Measurements from ENCODE around the gene FAM13B. TPM values are rescaled to one million over a fixed set of nuclear protein-coding genes. Genes with fewer than 3 reads are reported as not detected.
A peak's percentile ranks its signal among the peaks of the same experiment; 100 is the strongest.

The FAM13B gene
- total RNA-seq, 1 donor from 2014 or later: 31.4 TPM

GRCh38 chr5:137888863-137889759 lies 143.8 kb downstream of the FAM13B start, which contains the start of gene PKD2L2:
TSS of gene PKD2L2 (plus strand) at chr5:137889457. CDS start at chr5:137889492, 35 bp downstream.
- no peak for TF ChIP-seq CTCF (IDR thresholded peaks at IDR 0.05; ENCODE audit: partially characterized antibody, unreplicated experiment)
- peak; percentile 86 for DNase-seq
- H3K27ac Mint-ChIP-seq (ENCODE audit: unreplicated experiment): peak within 1 kb of the TSS; percentile 44
- peak within 1 kb of the TSS; percentile 73 for H3K4me3 Mint-ChIP-seq (ENCODE audit: unreplicated experiment)
- no peaks in the 10 kb centered on the region for H3K36me3 Mint-ChIP-seq (ENCODE audit: unreplicated experiment)
- no peaks in the 10 kb centered on the region for H3K27me3 Mint-ChIP-seq (ENCODE audit: unreplicated experiment)
- H3K4me1 Mint-ChIP-seq (ENCODE audit: low read depth, unreplicated experiment): peaks cover 10% of the 10 kb centered on the region
- no peaks in the 10 kb centered on the region for H3K9me3 Mint-ChIP-seq (ENCODE audit: unreplicated experiment)

- Mint-ChIP-seq H3K4me1 (ENCODE audit: low read depth, unreplicated experiment) (peaks cover 10% of the 10 kb centered on the region), H3K27ac (ENCODE audit: unreplicated experiment) (peak overlapping the region; percentile 44), H3K27me3 (ENCODE audit: unreplicated experiment) (no peaks in the 10 kb centered on the region), H3K9me3 (ENCODE audit: unreplicated experiment) (no peaks in the 10 kb centered on the region), H3K4me3 (ENCODE audit: unreplicated experiment) (peak overlapping the region; percentile 73), H3K36me3 (ENCODE audit: unreplicated experiment) (no peaks in the 10 kb centered on the region)
- no peak for TF ChIP-seq CTCF (IDR thresholded peaks at IDR 0.05; ENCODE audit: partially characterized antibody, unreplicated experiment)
- no peak for DNase-seq
Measured at GRCh38 chr5:137888466-137888862, 144.4 kb downstream of the FAM13B start.

Other genes with a start within 250 kb of the FAM13B start
- gene MYOT, start 165.2 kb downstream of the FAM13B start, total RNA-seq (ENCODE audit: unreplicated experiment): not detected
- gene PKD2L2, start 143.6 kb downstream of the FAM13B start, total RNA-seq (ENCODE audit: unreplicated experiment): not detected
- gene WNT8A, start 51.0 kb upstream of the FAM13B start, total RNA-seq (ENCODE audit: unreplicated experiment): not detected
- gene NME5, start 106.3 kb upstream of the FAM13B start, total RNA-seq (ENCODE audit: unreplicated experiment): 0.71 TPM
- 62.3 TPM for gene BRD8, start 145.6 kb upstream of the FAM13B start, total RNA-seq (ENCODE audit: unreplicated experiment)
- gene KIF20A, start 146.0 kb upstream of the FAM13B start, total RNA-seq (ENCODE audit: unreplicated experiment): 8.7 TPM
- 28.9 TPM for gene CDC23, start 180.2 kb upstream of the FAM13B start, total RNA-seq (ENCODE audit: unreplicated experiment)
- gene GFRA3, start 241.5 kb upstream of the FAM13B start, total RNA-seq (ENCODE audit: unreplicated experiment): 1.1 TPM